Stimulated activated CD8-positive, alpha-beta memory T cell treated with anti-CD3 and anti-CD28 coated beads, Interleukin-7, amount 100 ng/mL, for 1 hour (primary cell): ENCODE measurements around the gene CC2D1A.
"Not testable (repeated sequence)": the region's sequence is repeated elsewhere in the genome, so short reads cannot be mapped to it uniquely, and the experiment has no call there.

ENCODE experiments used
- DNase-seq, 2 donors: peaks; one replicate each; pipeline ENCODE4 v3.0.0-alpha.2; 2020; ENCODE audit warnings: low read depth in 2 of 2

Gene CC2D1A

DNA sequence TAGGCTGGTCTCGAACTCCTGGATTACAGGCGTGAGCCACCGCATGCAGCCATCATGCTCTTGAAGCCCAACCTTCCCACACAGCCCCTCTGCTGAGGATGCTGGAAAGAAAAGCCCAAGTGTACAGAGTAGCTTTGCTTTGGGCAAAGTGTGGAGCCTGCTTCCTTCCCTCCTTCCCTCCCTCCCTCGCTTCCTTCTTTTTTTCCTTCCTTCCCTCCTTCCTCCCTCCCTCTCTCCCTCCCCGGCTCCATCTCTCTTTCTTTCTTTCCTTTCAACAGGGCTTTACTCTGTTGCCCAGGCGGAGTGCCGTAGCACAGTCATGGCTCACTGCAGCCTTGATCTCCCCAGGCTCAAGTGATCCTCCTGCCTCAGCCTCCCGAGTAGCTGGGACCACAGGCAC is 2.7 kb downstream of the CC2D1A start:
- DNase-seq: no peak

DNA sequence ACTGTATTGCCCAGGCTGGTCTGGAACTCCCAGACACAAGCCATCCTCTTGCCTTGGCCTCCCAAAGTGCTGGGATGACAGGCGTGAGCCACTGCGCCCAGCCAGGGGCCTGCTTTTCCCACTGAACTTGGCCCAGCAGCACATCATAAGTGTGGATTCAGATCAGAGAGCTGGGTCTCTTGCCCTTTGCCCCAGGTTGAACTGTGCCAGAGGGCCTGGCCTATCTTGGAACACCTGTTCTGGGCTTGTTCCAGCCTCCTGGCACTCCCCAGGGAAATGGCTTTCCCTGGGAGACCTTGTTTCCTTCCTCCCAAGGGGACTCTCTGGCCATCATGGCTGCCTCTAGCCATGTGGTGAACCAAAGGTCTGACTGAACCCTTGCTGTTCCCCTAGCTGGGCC is 3.4 kb downstream of the CC2D1A start:
- DNase-seq: no peak

DNA sequence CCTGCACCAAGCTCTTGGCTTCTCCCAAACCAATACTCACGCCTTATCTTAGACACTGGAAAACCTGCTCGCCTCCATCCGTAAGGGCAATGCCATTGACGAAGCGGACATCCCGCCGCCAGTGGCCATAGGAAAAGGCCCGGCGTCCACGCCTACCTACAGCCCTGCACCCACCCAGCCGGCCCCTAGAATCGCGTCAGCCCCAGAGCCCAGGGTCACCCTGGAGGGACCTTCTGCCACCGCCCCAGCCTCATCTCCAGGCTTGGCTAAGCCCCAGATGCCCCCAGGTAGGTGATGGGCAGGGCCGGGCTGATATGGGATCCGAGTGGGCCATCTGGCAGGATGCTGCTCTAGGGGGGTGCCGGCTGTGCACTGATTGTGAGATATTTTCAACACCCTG is 7.4 kb downstream of the CC2D1A start:
- no peak for DNase-seq

DNA sequence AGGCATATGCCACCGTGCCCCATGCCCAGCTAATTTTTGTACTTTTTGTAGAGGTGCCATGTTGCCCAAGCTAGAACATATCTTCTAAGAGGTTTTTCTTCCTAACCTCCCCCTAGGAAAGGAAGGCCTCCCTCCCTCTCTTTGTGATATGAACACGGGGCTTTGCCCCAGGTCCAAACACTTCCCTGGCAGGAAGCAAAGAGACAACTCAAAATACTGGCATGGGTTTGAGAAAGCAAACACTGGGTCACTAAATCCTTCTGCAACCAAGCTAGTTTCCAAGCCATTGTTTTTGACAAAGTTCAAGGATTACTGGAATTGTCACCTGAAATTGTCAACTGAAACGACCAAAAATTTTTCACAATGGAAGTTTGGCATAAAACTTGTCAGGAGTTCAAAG is 8.8 kb downstream of the CC2D1A start:
- no peak for DNase-seq

DNA sequence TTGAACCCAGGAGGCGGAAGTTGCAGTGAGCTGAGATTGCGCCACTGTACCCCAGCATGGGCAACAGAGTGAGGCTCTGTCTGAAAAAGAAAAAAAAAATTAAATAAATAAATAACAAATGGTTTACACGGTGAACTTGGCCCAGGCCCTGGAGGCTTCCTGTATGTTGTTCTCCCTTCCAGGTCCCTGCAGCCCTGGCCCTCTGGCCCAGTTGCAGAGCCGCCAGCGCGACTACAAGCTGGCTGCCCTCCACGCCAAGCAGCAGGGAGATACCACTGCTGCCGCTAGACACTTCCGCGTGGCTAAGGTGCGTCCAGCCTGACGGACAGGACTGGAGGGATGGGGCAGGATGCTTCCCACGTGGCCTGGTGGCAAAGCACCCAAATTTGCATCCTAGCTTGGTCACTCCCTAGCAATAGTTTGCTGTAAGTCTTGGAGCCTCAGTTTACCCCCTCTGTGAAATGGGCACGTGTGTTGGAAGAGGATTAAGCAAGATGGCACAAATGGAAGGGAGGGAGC is 11.9 kb downstream of the CC2D1A start:
- DNase-seq: no peak

DNA sequence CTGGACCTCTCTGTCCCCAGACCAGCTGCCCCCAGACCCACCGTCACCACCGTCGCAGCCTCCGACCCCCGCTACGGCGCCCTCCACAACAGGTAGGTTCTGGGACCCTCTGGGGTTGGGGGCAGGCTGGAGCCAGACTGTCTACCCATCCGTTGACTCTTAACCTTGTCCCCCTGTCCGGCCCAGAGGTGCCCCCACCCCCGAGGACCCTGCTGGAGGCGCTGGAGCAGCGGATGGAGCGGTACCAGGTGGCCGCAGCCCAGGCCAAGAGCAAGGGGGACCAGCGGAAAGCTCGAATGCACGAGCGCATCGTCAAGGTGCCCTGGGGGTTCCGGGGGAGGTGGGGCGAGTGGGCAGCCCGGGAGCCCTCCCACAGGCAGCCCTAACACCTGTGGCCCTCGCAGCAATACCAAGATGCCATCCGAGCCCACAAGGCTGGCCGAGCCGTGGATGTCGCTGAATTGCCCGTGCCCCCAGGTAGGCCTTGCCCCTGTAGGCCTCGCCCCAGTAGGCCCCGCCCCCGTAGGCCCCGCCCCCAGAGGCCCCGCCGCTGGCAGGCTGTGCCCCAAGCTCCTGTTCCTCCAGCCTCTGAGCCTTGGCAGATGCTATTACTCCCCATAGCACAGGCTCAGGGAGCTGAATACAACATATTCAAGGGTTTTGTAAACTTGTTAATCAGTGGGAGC is 12.9 kb downstream of the CC2D1A start:
- no peak for DNase-seq

DNA sequence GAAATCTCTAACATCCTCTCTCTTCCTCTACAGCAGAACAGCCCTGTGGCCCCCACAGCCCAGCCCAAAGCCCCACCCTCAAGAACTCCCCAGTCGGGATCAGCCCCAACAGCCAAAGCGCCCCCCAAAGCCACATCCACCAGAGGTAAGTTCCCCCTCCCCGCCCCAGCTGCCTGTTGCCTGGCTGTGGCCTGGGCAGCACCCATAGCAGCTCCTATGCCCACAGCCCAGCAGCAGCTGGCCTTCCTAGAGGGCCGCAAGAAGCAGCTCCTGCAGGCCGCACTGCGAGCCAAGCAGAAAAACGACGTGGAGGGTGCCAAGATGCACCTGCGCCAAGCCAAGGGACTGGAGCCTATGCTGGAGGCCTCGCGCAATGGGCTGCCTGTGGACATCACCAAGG is 14.5 kb downstream of the CC2D1A start:
- DNase-seq: no peak

DNA sequence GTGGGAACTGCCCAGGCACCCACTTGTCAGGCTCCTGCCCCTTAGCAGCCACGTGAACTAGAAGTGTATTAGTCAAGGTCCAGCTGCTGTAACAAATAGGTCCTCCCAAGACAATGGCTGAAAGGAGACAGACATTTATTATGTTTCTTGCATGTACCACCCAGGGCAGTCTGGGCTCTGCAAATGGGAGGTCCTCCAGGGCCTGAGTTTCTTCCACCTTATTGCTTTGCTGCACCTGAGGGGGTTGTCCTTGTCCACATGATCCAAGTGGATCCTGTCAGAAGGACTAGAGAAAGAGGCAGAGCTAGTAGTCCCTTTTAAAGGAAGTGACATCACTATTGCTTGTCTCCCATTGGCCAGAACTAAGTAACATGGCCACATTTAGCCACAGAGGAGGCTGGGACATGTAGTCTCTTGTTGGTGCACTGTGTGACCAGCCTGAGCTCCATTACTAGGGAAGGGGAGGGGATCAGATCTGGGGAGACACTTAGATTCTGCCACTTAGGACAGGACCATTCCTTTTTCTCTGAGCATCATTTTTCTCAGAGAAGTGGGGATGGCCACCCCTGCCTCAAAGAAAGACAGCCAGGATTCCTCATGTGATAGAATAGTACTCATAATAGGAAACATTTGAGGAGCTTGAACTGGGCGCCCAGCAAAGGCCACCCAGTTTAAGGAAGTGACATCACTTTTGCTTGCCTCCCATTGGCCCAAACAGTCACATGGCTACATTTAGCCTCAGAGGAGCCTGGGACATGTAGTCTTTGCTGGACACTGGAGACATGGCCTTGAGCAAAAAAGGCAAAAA is 15.1 kb downstream of the CC2D1A start:
- DNase-seq: no peak

DNA sequence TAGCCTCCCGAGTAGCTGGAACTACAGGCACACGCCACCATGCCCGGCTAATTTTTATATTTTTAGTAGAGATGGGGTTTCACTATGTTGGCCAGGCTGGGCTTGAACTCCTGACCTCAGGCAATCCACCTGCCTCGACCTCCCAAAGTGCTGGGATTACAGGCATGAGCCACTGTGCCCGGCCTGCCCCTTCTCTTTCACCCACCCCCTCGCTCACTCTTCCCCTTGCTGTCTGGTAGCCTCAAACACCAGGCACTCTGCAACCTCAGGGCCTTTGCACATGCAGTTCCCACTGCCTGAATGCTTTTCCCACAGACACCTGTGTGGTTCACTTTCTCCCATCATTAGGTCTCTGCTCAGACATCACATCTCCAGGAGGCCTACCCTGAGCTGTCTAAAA is 16.1 kb downstream of the CC2D1A start:
- DNase-seq: not testable (repeated sequence)

DNA sequence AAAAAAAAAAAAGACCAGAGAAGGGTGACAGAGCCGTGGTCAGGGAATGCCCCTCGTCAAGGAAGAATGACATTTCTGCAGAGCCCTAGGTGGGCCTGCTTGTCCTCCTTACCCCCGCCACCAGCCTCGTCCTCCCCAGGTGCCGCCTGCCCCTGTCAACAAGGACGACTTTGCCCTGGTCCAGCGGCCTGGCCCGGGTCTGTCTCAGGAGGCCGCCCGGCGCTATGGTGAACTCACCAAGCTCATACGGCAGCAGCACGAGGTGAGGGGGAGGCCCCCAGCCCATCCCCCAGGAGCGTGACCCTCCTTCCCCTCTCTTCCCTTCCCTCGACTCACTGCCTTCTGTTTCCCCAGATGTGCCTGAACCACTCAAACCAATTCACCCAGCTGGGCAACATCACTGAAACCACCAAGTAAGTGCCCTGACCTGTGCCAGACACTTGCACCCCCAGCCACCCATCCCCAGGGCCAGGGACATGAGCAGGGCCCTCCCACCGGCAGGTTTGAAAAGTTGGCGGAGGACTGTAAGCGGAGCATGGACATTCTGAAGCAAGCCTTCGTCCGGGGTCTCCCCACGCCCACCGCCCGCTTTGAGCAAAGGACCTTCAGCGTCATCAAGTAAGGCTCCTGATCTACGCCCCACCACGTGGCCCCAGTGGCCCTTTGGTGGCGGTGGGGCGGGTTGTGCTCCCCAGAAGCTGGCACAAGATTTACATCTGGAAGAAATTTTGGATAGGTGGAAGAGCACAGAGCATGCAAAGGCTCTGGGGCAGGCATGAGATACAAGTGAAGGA is 17.4 kb downstream of the CC2D1A start:
- no peak for DNase-seq

DNA sequence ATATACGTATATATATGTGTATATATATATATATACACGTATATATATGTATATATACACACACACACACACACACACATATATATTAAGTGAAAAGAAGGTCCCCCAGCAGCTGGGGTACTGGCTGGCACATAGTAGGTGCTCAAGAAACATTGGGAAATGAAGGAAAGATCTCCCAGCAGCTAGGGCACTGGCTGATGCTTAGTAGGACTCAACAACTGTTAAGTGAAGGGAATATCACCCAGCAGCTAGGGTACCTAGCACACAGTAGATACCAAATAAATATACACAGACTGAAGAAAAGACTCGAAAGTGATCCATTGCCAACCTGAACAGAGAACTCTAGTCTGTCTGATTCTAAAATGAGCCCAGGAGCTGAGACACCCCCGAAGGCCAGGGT is 20.0 kb downstream of the CC2D1A start:
- DNase-seq: no peak

DNA sequence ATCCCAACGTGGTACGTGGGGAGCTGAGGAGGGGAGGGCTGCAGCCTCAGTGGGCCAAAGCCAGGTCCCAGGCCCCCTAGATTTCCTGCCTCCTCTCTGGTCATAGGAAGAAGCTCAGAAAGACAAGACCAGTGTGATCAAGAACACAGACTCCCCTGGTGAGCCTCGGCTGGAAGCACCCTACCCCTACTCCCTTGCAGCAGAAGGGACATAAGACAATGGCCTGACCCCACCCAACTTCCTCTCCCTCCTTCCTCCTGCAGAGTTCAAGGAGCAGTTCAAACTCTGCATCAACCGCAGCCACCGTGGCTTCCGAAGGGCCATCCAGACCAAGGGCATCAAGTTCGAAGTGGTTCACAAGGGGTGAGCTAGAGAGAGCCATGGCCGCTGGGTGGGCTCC is 20.7 kb downstream of the CC2D1A start:
- DNase-seq: no peak

DNA sequence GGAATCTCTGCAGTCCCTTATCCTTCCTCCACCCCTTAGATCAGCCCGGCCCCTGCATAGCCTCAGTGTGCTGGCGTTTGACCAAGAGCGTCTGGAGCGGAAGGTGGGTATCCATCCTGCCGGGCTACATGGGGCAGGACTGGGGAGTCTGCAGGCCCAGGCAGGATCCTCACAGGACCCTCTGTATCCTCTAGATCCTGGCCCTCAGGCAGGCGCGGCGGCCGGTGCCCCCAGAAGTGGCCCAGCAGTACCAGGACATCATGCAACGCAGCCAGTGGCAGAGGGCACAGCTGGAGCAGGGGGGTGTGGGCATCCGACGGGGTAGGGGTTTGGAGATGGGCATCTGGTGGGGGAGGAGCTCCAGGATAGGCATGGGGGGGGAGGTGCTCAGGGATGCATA is 23.3 kb downstream of the CC2D1A start:
- DNase-seq: no peak

DNA sequence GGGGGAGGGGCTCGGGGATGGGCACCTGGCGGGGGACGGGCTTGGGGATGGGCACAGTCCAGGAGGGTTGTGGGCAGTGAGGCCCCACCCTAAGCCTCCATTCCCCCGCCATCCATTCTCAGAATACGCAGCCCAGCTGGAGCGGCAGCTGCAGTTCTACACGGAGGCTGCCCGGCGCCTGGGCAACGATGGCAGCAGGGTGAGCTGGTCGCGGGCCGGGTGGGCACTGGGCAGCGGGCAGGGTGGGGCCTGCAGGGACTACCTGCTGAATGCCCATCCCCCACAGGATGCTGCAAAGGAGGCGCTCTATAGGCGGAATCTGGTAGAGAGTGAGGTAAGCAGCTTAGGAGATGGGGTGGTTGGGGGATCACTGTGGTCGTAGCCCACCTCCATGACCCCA is 24.0 kb downstream of the CC2D1A start:
- no peak for DNase-seq

DNA sequence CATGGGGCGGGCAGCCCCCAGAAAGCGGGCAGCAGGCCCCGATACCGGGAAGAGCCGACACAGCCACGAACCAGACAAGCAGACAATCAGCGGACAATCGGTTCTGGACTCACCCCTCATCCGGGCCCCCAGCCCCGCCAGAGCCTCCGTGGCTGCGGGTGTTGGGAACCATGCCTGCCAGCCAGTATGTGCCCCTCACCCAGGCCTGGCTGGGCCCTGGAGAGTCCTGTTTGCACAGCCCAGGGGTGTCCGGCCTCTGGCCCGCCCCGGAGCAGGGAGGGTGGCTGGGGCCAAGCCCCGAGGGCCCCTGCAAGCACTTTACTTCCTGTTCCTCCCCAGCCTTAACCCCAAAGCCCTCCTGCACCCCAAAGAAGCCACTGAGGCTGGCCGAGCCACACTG is 24.4 kb downstream of the CC2D1A start:
- DNase-seq: no peak

DNA sequence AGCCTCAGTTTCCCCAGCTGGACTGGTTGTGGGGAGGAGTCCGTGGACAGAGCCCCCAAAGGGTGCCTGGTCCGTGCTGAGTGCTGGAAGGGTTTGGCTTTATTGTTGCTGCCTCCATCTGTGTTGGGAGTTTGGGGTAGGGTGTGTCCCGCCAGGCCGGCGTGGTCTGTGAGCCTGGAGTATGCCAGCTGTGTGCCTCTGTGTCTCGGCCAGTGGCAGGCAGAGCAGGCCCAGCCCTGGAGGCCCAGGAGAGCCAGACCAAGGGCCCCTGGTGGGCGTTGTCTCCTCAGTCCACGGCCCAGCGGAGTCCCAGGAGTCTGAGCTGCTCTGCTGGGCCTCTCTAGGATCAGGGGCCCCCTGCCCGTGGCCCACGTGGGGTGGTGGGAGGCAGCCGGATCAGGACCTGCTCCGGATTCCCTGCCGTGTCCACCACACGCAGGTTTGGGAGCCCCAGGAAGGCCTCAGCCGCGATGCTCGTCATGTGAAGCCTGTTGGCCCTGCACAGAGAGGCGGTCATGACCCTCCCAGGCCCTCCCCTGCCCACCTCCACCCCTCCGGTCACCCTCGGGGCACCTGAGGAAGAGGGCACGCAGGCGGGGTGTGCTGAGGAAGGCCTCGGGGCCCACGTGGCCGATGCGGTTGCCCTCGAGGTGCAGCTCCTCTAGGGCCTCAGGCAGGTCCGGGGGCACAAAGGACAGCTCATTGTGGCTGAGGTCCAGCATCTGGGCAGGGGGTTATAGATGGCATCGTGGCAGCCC is 25.6 kb downstream of the CC2D1A start:
- no peak for DNase-seq

DNA sequence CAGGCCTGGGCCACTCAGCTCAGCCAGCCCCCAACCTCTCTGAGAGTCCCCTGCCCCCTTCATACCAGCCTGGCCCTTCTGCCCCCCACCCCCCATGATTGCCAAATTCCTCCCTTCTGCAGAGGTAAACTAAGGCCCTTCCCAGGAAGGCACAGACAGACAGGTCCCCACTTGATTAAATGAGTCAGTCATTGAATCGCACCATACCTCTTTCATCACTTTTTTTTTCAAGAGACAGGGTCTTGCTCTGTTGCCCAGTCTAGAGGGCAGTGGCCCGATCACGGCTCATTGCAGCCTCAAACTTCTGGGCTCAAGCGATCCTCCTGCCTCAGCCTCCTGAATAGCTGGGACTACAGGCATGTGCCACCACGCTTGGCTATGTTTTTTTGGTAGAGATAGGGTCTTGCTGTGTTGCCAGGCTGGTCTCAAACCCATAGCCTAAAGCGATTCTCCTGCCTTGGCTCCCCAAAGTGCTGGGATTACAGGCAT is 26.2 kb downstream of the CC2D1A start:
- DNase-seq: no peak

DNA sequence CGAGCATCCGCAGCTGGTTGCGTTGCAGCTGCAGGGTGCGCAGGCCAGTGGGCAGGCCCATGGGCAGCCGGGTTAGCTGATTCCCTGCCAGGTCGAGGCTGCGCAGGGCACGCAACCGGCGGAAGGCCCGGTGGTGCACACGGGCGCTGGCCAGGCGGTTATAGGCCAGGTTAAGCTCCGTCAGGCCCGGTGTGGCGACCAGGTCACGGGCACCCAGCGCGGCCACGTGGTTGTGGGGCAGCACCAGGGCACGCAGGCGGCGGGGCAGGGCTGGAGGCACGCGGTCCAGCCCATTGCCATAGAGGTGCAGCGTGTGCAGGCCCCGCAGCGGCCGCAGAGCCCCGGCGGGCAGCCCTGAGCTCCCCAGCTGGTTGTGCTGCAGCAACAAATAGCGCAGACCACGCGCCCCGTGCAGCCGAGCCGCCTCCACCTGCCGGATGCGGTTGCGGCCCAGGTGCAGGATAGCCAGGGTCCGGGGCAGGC is 27.0 kb downstream of the CC2D1A start:
- DNase-seq: no peak

DNA sequence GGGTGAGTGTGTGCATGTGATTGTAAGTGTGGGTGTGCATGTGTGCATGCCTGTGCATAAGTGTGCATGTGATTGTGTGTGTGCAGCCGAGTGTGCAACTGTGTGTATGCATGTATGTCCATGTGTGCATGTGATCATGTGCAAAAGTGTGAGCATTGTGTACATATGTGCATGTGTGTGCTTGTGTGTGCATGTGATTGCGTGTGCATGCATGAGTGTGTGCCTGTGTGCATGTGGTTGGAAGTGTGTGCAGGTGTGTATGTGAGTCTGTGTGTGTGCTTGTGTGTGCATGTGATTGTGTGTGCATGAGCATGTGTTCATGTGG is 28.7 kb downstream of the CC2D1A start:
- DNase-seq: no peak

DNA sequence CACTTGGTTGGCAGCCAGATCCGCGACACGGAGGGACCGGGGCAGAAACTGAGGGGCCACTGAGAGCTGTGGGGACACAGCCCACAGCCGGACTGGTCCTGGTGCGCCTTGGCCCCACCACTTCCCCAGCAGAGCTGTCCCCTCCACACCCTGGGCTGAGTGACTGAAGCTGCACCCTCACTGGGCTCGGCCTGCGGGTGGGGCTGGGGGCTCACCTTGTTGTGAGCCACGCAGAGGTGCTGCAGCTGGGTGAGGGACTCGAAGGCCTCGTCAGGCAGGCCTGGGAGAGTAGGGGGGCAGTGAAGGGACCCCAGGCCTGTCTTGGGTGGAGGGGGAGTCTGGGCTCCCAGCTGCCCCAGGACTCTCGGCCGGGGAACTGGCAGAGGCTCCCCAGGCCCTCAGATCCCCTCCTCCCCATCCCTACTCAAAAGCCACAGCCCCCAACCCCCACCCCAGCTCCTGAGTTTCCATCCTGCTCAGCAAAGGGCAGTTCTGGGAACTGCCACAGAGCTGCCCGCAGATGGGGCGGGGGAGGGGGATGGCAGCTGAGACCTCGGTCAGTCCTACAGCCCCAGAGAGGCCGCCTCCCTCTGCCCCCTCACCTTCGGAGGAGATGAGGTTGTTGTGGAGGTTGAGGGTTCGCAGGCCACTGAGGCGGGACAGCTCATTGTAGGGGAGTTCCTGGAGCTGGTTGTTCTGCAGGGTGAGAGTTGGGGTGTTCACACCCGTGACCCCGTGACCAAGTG is 29.9 kb downstream of the CC2D1A start:
- DNase-seq: no peak
